T-helper 1 cell treated with Interleukin-12 subunit alpha and Interleukin-12 subunit beta and Interleukin-4 antibody, amounts not matched to agents 30 ng/mL and 1 ng/mL, for 36 hours (primary cell): ENCODE data around the gene WDR59. TPM values are rescaled to one million over a fixed set of nuclear protein-coding genes. Genes with fewer than 3 reads are reported as not detected.

Experiments used
- total RNA-seq: library from RNA; stranded (reverse); gene quantifications from 2 replicates; pipeline ENCODE4 v1.2.3, GENCODE V29; 2022

WDR59 gene
- total RNA-seq, 1 donor from 2014 or later = 86.1 TPM

Other genes with a start within 250 kb of the WDR59 start
- gene FA2H, start 210.3 kb downstream of the WDR59 start, total RNA-seq = 0.15 and 0.22 TPM in 2 replicates
- 48.0 and 49.0 TPM in 2 replicates for gene ZNRF1, start 13.9 kb upstream of the WDR59 start, total RNA-seq
- gene LDHD, start 131.7 kb upstream of the WDR59 start, total RNA-seq = 0.27 and 0.78 TPM in 2 replicates
- gene ZFP1, start 163.4 kb upstream of the WDR59 start, total RNA-seq = 11.8 and 13.2 TPM in 2 replicates
- not detected in 2 replicates for gene CTRB2, start 222.0 kb upstream of the WDR59 start, total RNA-seq
- not detected in 2 replicates for gene CTRB1, start 233.9 kb upstream of the WDR59 start, total RNA-seq